H1 (cell line): ENCODE measurements around the gene ARHGEF39. TPM values are rescaled to one million over a fixed set of nuclear protein-coding genes. Genes with fewer than 3 reads are reported as not detected.

Experiments used
- CBX5 ChIP-seq: fragments of 300-800, 300-1000 bp; sonication (generic); IDR thresholded peaks from 2 replicates; pipeline ENCODE4 v1.7.1; 2016; ENCODE audit warnings: antibody characterized with exemption, low read length, low read depth
- KDM1A ChIP-seq: fragments of 200-600, 300-600 bp; sonication (generic); IDR thresholded peaks from 2 replicates; pipeline ENCODE4 v1.7.1; 2016; ENCODE audit warnings: mild to moderate bottlenecking, low read length, borderline replicate concordance
- polyA plus RNA-seq, 7 experiments: library from polyadenylated mRNA; depleted of rRNA in 3 of 7; stranded (reverse) in 5 of 7; unstranded in 2 of 7; fragments of >200 nt in 5 of 7; fragments of 200-250 nt in 2 of 7; gene quantifications; 1 replicate in 5 of 7; 2 replicates in 1 of 7; 4 replicates in 1 of 7; pipeline versions ENCODE4 v1.2.1 to v1.2.3, GENCODE V29; 2011 to 2013; ENCODE audit warnings: missing spikeins in 2 of 7, mixed read lengths in 2 of 7
- total RNA-seq: library from RNA; stranded (reverse); fragmentation: NEBNext Ultra II Directional; extraction: Animal tissue kit (Norgen Biotek cat#: 25700); gene quantifications from 2 replicates; pipeline ENCODE4 v1.2.1, GENCODE V29; 2021

The ARHGEF39 gene
- total and polyA plus RNA-seq, 2 of the 8 experiments (the other 6 are each of a cell fraction or from before 2014, with no cell fraction given) = 18.6 to 18.7 TPM

- TF ChIP-seq CBX5 = no peak
- no peak for TF ChIP-seq KDM1A
Observed at GRCh38 chr9:35617548-35617947, 47.4 kb downstream of the ARHGEF39 start (continued).
